DMS53 treated with DMSO at 0.1 percent for 48 hours (cell line): ENCODE data around the gene DOK1.

Experiments
- DNase-seq: peaks from one replicate; lab custom pipeline; 2025; ENCODE audit not compliant: unreplicated experiment; lab: John Stamatoyannopoulos, UW

Gene DOK1

DNA sequence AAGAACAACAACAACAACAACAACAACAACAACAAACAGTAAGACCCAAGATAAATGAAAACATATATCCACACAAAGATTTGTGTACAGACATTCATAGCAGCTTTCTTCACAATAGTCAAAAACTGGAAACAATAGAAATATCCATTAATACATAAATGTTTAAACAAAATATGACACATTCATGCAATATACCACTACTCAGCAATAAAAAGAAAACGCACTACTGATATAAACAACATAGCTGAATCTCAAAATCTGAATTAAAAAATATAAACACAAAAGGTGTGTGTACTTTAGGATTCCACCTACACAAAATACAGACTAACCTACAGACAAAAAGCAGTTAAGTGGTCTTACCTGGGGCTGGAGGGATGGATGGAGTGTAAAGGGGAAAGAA is 42.1 kb downstream of the DOK1 start:
- DNase-seq: no peak

DNA sequence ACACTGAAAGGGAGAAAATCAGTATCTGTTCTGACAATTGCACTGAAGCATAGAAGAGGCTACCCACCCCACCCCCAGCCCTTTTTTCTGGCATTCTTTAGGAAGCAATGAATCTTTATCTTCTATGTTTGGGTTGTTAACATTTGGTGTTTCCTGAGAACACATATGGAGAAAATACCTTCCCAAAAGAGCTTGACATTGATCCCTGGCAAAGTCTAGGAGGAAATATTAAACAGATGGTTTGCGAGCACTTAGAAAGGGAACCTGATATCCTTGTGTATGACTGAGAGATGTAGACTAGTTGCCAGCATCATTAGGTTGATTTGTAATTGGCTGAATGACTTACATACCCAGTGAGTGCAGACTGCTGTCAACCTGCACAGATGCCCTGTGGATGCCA is 42.9 kb downstream of the DOK1 start:
- peak; percentile 45 for DNase-seq

GRCh38 chr2:74599676-74600075 is 45.2 kb downstream of the DOK1 start:
- DNase-seq: no peak

DNA sequence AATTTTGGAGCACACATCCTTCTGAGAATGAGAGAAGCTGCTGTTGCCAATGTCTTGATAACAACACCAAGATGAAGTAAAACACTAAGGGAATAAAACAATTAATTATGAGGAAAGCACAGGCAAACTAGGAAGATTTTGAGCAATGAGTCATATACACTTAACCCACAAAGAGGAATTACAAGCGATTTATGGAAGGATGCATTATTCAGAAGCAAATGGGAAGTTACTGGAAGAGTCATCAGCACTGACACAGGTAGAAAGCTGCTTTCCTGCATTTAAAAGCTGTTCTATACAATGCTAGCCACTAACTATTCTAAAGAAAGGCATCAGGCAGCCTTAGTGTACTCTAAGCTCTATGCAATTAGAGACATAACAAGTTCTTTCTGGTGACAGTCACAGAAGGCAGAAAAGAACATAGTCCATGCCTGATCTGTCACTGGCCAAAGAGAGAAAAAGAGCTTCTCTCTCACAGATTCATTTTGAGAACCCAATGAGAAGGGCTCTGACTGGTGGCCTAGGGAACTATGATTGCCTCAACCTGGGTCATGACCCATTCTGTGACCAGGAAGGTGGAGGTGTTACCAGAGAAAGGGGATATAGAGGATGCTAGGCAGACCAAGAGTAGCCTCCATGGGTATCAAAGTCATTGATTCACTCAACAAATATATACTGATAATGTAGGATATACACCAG is 48.2 kb downstream of the DOK1 start:
- DNase-seq: no peak

GRCh38 chr2:74603282-74604000 is 48.9 kb downstream of the DOK1 start:
- no peak for DNase-seq

DNA sequence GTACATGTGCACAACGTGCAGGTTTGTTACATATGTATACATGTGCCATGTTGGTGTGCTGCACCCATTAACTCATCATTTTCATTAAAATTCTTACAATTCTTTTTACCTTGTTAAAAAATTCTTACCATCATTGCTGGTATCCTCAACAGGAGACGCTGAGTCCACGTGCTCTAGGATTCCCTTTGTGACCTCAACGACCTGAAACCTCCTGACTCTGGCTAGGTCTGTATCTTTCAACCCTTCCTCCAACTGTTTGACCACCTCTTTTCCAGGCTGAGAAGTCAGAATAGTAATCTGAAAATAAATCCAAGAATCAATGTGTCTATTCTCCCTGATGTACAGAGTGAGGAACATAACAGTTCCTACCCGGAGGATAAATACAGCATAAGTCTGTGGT is 52.4 kb downstream of the DOK1 start:
- DNase-seq: no peak
